HG03457 (cell line): ENCODE data around the gene HES4.

ENCODE experiments used
- ATAC-seq: cut with Tn5 transposase; IDR thresholded peaks from one replicate; pipeline ENCODE4 v1.9.1; 2021; ENCODE audit warnings: moderate number of reproducible peaks; ENCODE audit not compliant: unreplicated experiment

HES4 gene

DNA sequence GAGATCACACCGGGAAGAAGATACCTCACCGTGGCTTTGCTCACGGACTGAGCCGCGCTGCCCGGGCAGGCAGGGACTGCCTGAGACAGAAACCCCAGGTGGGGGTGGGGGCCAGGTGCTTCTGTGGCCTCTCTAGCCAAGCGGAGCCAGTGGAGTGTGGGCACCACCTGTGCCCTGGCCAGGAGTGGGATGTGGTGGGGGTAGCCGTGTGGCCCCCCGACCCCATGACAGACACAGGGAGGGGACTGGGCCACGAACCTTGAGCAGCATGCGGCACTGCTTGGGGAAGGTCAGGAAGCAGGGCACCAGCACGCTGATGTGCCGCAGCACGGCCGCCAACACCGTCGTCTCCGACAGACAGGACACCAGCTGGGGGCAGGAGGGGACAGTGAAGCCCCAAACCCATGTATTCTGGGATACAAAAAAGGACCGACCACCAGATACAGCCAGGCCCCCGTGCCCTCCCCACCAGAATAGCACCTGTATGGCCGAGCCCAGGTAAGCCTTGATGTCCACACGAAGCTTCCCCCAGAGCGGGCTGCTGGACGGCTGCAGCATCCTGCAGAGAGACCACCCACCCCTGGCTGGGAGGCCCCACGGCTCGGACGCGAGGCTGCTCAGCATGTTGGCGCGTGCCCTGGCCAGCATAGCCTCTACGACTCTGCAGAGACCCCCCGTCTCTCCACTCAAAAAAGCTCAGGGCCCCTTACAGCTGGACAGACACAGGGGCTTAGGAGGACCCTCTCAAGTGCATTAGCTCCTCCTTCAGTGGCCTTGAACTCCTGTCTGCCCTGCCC lies 46.2 kb downstream of the HES4 start:
- ATAC-seq: no peak

DNA sequence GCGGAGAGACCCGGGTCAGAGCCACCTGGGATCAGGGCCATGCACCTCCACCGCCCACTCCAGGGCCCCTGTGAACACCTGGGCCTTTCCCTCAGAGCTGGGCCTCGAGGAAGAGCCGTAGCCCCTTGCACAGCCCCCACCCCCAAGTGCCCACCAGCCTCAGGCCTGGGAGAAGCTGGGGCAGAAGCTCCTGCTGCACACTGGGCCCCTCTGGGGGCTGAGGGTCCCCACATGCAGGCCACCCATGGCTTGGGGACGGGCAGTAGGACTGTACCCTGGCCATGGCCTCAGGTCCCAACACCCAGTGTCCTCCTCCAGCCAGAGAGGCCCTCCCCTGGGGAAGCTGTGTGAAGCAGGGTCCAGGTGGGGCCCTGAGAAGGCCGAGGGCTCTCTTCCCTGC lies 47.3 kb downstream of the HES4 start:
- ATAC-seq: no peak

DNA sequence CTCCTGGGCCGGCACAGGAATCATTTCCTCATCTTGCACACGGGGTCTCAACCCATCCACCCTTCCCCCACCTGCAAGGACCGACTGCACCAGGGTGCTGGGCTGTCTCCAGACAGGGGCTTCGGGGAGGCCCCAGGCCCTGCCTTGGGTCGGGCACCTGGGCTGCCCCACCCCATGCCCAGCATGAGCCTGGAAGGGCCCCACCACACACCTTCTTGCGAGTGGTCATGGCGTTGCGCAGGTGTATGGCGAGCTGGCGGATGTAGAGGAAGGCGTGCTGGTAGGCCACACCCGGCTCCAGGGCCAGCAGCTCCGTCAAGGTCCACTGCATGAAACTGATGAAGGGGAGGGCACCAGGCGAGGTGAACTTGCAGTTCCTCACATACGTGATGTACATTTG lies 47.7 kb downstream of the HES4 start:
- ATAC-seq: no peak

DNA sequence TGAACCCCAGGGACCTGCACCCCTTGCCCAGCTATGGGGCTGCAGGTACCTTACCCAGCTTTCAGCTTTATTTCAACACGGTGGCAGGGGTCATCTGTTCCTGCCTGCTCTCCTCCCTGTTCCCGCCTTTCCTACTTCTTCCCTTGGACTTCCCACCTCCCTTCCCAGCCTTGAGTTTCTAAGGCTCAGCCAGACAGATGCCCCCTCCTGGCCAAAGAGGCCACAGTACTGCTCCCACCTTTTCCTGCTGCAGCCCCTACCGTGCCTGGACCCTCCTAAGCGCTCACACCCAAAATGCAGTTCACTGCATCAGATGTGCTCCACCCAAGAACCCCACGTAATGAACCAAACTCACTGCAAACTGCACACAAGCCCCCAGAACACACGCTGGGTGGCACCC lies 48.5 kb downstream of the HES4 start:
- ATAC-seq: no peak

DNA sequence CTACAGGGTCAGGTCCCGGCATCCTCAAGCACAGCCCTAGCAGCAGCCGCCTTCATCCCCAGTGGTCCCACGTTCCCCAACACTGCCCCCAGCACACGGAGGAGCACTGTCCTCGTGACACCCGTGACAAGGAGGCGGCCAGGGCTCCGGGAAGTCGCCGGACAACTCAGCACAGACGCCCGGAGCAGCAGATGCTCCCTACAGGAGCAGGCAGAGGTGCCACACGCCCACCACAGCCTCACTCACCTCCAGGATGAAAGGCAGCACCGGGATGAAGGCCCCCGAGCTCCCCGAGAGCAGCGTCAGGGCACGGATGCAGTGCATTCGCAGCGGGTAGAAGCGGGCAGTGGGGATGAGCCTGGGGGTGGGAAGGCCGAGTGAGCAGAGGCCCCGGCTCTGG lies 49.0 kb downstream of the HES4 start:
- ATAC-seq: no peak

DNA sequence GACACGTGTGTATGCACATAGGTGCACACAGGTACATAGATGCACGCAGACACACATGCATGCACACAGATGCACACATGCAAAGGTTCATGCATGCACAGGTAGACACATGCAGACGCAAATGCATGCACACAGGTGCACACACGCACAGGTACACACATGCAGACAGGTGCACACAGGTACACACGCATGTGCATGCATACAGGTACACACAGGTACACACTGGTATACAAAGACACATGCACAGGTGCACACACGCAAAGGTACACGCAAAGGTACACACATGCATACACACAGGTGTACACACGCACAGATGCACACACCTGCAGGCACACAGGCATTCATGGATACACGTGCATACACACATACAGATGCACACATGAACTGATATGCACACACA lies 49.6 kb downstream of the HES4 start:
- ATAC-seq: no peak
